ENCODE results near the gene TEX10.

Gene TEX10

GRCh38 chr9:100307080-100307479, 45.7 kb downstream of the TEX10 start:
- Histone ChIP-seq H4K91ac (ENCODE audit: low read depth, low read length, poor library complexity) (no peak overlapping the region), H3K4me1 (ENCODE audit: control insufficient read depth in 2 of 2, insufficient read depth in 1 of 2, low read depth in 1 of 2, low read length in 2 of 2) (peaks cover 0 to 2% of the 10 kb centered on the region in 2 donors), H3K4me2 (ENCODE audit: insufficient read depth, low read length, poor library complexity, severe bottlenecking) (no peak overlapping the region), H3K27ac (replicated peaks; ENCODE audit: low read length) (no peak overlapping the region), H2BK120ac (ENCODE audit: low read depth, low read length) (no peak overlapping the region), H3K4me3 (ENCODE audit: low read length in 2 of 2) (no peak overlapping the region), H4K8ac (ENCODE audit: low read depth, low read length) (no peak overlapping the region), H3K27me3 (ENCODE audit: control insufficient read depth in 3 of 3, insufficient read depth in 3 of 3, low read depth in 1 of 3, low read length in 3 of 3) (no peaks in the 10 kb centered on the region), H3K18ac (ENCODE audit: low read length) (no peak overlapping the region), H3K9ac (ENCODE audit: low read depth, low read length, poor library complexity) (no peak overlapping the region), H3K4ac (ENCODE audit: low read length) (no peak overlapping the region), H2BK12ac (ENCODE audit: low read length) (no peak overlapping the region), H2BK5ac (ENCODE audit: low read length) (no peak overlapping the region), H2BK15ac (ENCODE audit: low read length) (no peak overlapping the region), H2AFZ (ENCODE audit: low read length) (no peak overlapping the region), H3K9me3 (replicated peaks in 1 of 2; ENCODE audit: control insufficient read depth in 2 of 2, insufficient read depth in 1 of 2, low read depth in 1 of 2, low read length in 2 of 2) (peaks cover 2 to 33% of the 10 kb centered on the region in 2 donors), H3K14ac (ENCODE audit: low read length) (no peak overlapping the region), H3K36me3 (replicated peaks in 1 of 2; ENCODE audit: control insufficient read depth in 2 of 2, insufficient read depth in 2 of 2, low read length in 2 of 2) (peaks cover 14 to 100% of the 10 kb centered on the region in 2 donors), H3K23ac (ENCODE audit: low read depth, low read length, poor library complexity) (no peak overlapping the region), H2AK5ac (ENCODE audit: low read depth, low read length) (no peak overlapping the region), H3K79me1 (ENCODE audit: low read depth, low read length) (no peaks in the 10 kb centered on the region)
- no peak for DNase-seq (ENCODE audit: low spot score)
- no CpG with 5 or more reads among the region's 2 CpGs for WGBS, 2 donors (ENCODE audit: extremely low coverage in 2 of 2, insufficient read length in 2 of 2, insufficient replicate concordance in 1 of 2)

- Histone ChIP-seq H2AFZ (ENCODE audit: low read length) (no peak overlapping the region), H3K4ac (ENCODE audit: low read length) (no peak overlapping the region), H4K8ac (ENCODE audit: low read depth, low read length) (no peak overlapping the region), H2BK120ac (ENCODE audit: low read depth, low read length) (no peak overlapping the region), H2AK5ac (ENCODE audit: low read depth, low read length) (no peak overlapping the region), H3K79me1 (ENCODE audit: low read depth, low read length) (no peaks in the 10 kb centered on the region), H3K27ac (replicated peaks; ENCODE audit: low read length) (no peak overlapping the region), H3K4me3 (ENCODE audit: low read length in 2 of 2) (no peak overlapping the region), H2BK15ac (ENCODE audit: low read length) (no peak overlapping the region), H4K91ac (ENCODE audit: low read depth, low read length, poor library complexity) (no peak overlapping the region), H3K9me3 (replicated peaks in 1 of 2; ENCODE audit: control insufficient read depth in 2 of 2, insufficient read depth in 1 of 2, low read depth in 1 of 2, low read length in 2 of 2) (peaks cover 2 to 25% of the 10 kb centered on the region in 2 donors), H3K14ac (ENCODE audit: low read length) (no peak overlapping the region), H3K23ac (ENCODE audit: low read depth, low read length, poor library complexity) (no peak overlapping the region), H3K27me3 (ENCODE audit: control insufficient read depth in 3 of 3, insufficient read depth in 3 of 3, low read depth in 1 of 3, low read length in 3 of 3) (no peaks in the 10 kb centered on the region), H2BK5ac (ENCODE audit: low read length) (no peak overlapping the region), H2BK12ac (ENCODE audit: low read length) (no peak overlapping the region), H3K4me1 (ENCODE audit: control insufficient read depth in 2 of 2, insufficient read depth in 1 of 2, low read depth in 1 of 2, low read length in 2 of 2) (peaks cover 0 to 2% of the 10 kb centered on the region in 2 donors), H3K9ac (ENCODE audit: low read depth, low read length, poor library complexity) (no peak overlapping the region), H3K18ac (ENCODE audit: low read length) (no peak overlapping the region), H3K36me3 (replicated peaks in 1 of 2; ENCODE audit: control insufficient read depth in 2 of 2, insufficient read depth in 2 of 2, low read length in 2 of 2) (peaks cover 18 to 100% of the 10 kb centered on the region in 2 donors), H3K4me2 (ENCODE audit: insufficient read depth, low read length, poor library complexity, severe bottlenecking) (no peak overlapping the region)
- no CpG with 5 or more reads among the region's 1 CpG for WGBS, 2 donors (ENCODE audit: extremely low coverage in 2 of 2, insufficient read length in 2 of 2, insufficient replicate concordance in 1 of 2)
- no peak for DNase-seq (ENCODE audit: low spot score)
Measured at GRCh38 chr9:100306283-100306682, 46.5 kb downstream of the TEX10 start.

GRCh38 chr9:100303747-100304146, 49.0 kb downstream of the TEX10 start:
- Histone ChIP-seq H3K27me3 (ENCODE audit: control insufficient read depth in 3 of 3, insufficient read depth in 3 of 3, low read depth in 1 of 3, low read length in 3 of 3) (no peaks in the 10 kb centered on the region), H2AFZ (ENCODE audit: low read length) (no peak overlapping the region), H2AK5ac (ENCODE audit: low read depth, low read length) (no peak overlapping the region), H3K9ac (ENCODE audit: low read depth, low read length, poor library complexity) (no peak overlapping the region), H3K4ac (ENCODE audit: low read length) (no peak overlapping the region), H2BK120ac (ENCODE audit: low read depth, low read length) (no peak overlapping the region), H2BK12ac (ENCODE audit: low read length) (no peak overlapping the region), H3K36me3 (replicated peaks in 1 of 2; ENCODE audit: control insufficient read depth in 2 of 2, insufficient read depth in 2 of 2, low read length in 2 of 2) (peaks cover 17 to 100% of the 10 kb centered on the region in 2 donors), H3K4me1 (ENCODE audit: control insufficient read depth in 2 of 2, insufficient read depth in 1 of 2, low read depth in 1 of 2, low read length in 2 of 2) (peaks cover 0 to 2% of the 10 kb centered on the region in 2 donors), H3K4me2 (ENCODE audit: insufficient read depth, low read length, poor library complexity, severe bottlenecking) (no peak overlapping the region), H3K9me3 (replicated peaks in 1 of 2; ENCODE audit: control insufficient read depth in 2 of 2, insufficient read depth in 1 of 2, low read depth in 1 of 2, low read length in 2 of 2) (peaks cover 2 to 16% of the 10 kb centered on the region in 2 donors), H3K18ac (ENCODE audit: low read length) (no peak overlapping the region), H2BK5ac (ENCODE audit: low read length) (no peak overlapping the region), H3K14ac (ENCODE audit: low read length) (no peak overlapping the region), H4K8ac (ENCODE audit: low read depth, low read length) (no peak overlapping the region), H3K23ac (ENCODE audit: low read depth, low read length, poor library complexity) (no peak overlapping the region), H3K27ac (replicated peaks; ENCODE audit: low read length) (no peak overlapping the region), H2BK15ac (ENCODE audit: low read length) (no peak overlapping the region), H4K91ac (ENCODE audit: low read depth, low read length, poor library complexity) (no peak overlapping the region), H3K4me3 (ENCODE audit: low read length in 2 of 2) (peak overlapping the region in 1 of 2 donors; percentile 54), H3K79me1 (ENCODE audit: low read depth, low read length) (no peaks in the 10 kb centered on the region)
- WGBS, 2 donors (ENCODE audit: extremely low coverage in 2 of 2, insufficient read length in 2 of 2, insufficient replicate concordance in 1 of 2), result no CpG with 5 or more reads among the region's 3 CpGs
- no peak for DNase-seq (ENCODE audit: low spot score)

- Histone ChIP-seq H3K9me3 (replicated peaks in 1 of 2; ENCODE audit: control insufficient read depth in 2 of 2, insufficient read depth in 1 of 2, low read depth in 1 of 2, low read length in 2 of 2) (no peaks in the 10 kb centered on the region), H3K4me3 (ENCODE audit: low read length in 2 of 2) (no peak overlapping the region), H3K4me1 (ENCODE audit: control insufficient read depth in 2 of 2, insufficient read depth in 1 of 2, low read depth in 1 of 2, low read length in 2 of 2) (peaks cover 0 to 7% of the 10 kb centered on the region in 2 donors), H2AFZ (ENCODE audit: low read length) (no peak overlapping the region), H3K9ac (ENCODE audit: low read depth, low read length, poor library complexity) (no peak overlapping the region), H4K91ac (ENCODE audit: low read depth, low read length, poor library complexity) (no peak overlapping the region), H3K27me3 (ENCODE audit: control insufficient read depth in 3 of 3, insufficient read depth in 3 of 3, low read depth in 1 of 3, low read length in 3 of 3) (no peaks in the 10 kb centered on the region), H4K8ac (ENCODE audit: low read depth, low read length) (no peak overlapping the region), H2BK5ac (ENCODE audit: low read length) (no peak overlapping the region), H3K27ac (replicated peaks; ENCODE audit: low read length) (no peak overlapping the region), H3K18ac (ENCODE audit: low read length) (no peak overlapping the region), H2BK12ac (ENCODE audit: low read length) (no peak overlapping the region), H3K4me2 (ENCODE audit: insufficient read depth, low read length, poor library complexity, severe bottlenecking) (no peak overlapping the region), H3K36me3 (replicated peaks in 1 of 2; ENCODE audit: control insufficient read depth in 2 of 2, insufficient read depth in 2 of 2, low read length in 2 of 2) (peaks cover 28 to 100% of the 10 kb centered on the region in 2 donors), H2BK15ac (ENCODE audit: low read length) (no peak overlapping the region), H3K23ac (ENCODE audit: low read depth, low read length, poor library complexity) (no peak overlapping the region), H3K14ac (ENCODE audit: low read length) (no peak overlapping the region), H2BK120ac (ENCODE audit: low read depth, low read length) (no peak overlapping the region), H3K4ac (ENCODE audit: low read length) (no peak overlapping the region), H2AK5ac (ENCODE audit: low read depth, low read length) (no peak overlapping the region), H3K79me1 (ENCODE audit: low read depth, low read length) (no peaks in the 10 kb centered on the region)
- DNase-seq (ENCODE audit: low spot score), result no peak
- no CpG with 5 or more reads among the region's 3 CpGs for WGBS, 2 donors (ENCODE audit: extremely low coverage in 2 of 2, insufficient read length in 2 of 2, insufficient replicate concordance in 1 of 2)
Measured at GRCh38 chr9:100298378-100298777, 54.4 kb downstream of the TEX10 start.
